Measurements from ENCODE around the gene RAMP2. TPM values are rescaled to one million over a fixed set of nuclear protein-coding genes. Genes with fewer than 3 reads are reported as not detected.

Gene RAMP2
- total RNA-seq, 4 donors from 2014 or later = 13.7 to 52.2 (median 29.2) TPM

DNA sequence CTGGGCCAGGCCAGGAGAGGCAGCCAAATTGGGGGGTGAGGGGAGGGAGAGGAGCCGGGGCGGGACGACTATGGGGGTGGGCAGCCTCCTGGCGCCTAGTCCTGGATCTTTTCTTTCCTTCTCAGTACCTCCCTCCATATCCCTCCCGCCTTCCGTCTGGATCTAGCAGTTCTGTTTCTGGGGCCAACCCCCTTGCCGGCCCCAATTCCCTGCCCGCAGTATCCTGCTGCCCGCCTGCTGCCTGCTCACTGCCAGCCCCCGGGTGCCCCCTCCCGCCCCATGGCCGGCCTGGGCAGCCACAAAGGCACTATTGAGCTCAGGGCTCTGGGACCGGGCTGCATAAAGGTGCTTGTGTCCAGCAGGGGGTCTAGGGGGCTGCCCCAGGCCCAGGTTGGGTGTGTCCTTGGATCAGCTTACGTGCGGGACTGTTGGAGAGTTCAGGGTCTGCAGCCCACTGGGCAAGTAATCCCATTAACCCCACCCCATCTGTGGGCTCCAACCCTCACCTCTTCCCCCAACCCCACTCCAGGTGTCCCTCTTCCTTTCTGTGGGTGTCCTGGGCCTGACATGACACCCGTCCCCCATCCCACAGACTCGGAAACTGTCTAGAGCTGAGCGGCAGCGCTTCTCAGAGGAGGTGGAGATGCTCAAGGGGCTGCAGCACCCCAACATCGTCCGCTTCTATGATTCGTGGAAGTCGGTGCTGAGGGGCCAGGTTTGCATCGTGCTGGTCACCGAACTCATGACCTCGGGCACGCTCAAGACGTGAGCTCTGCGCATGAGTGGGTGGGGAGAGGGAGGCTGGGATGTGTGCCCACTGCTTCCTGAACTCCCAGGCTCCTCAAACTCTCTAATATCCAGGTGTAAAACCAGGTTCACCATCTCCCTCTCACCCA is 21.4 kb downstream of the RAMP2 start:
- intact Hi-C loops (cut with DNase I; ENCODE audit: low total_unique reads) = no loop called here
- no peak for DNase-seq
- peaks cover 0 to 9% of the 10 kb centered on the region in 2 donors for H3K4me1 ChIP-seq
- peaks cover 13 to 42% of the 10 kb centered on the region in 2 donors for H3K27me3 ChIP-seq
- TF ChIP-seq POLR2A (IDR thresholded peaks at IDR 0.05) (no peak), CTCF (IDR thresholded peaks at IDR 0.05) (no peak)
- no peak overlapping the region for H3K4me3 ChIP-seq
- H3K36me3 ChIP-seq = no peaks in the 10 kb centered on the region
- no peaks in the 10 kb centered on the region for H3K9me3 ChIP-seq
- H3K27ac ChIP-seq = no peak overlapping the region

GRCh38 chr17:42783062-42783790 is 22.2 kb downstream of the RAMP2 start:
- no peaks in the 10 kb centered on the region for H3K36me3 ChIP-seq
- H3K27ac ChIP-seq = no peak overlapping the region
- no peaks in the 10 kb centered on the region for H3K9me3 ChIP-seq
- TF ChIP-seq POLR2A (IDR thresholded peaks at IDR 0.05) (no peak), CTCF (IDR thresholded peaks at IDR 0.05) (no peak)
- intact Hi-C loops (cut with DNase I; ENCODE audit: low total_unique reads) = no loop called here
- peaks cover 13 to 42% of the 10 kb centered on the region in 2 donors for H3K27me3 ChIP-seq
- DNase-seq = no peak
- no peak overlapping the region for H3K4me3 ChIP-seq
- peaks cover 0 to 9% of the 10 kb centered on the region in 2 donors for H3K4me1 ChIP-seq

- Histone ChIP-seq H3K27me3 (peaks cover 13 to 42% of the 10 kb centered on the region in 2 donors), H3K36me3 (no peaks in the 10 kb centered on the region), H3K4me1 (peaks cover 0 to 9% of the 10 kb centered on the region in 2 donors), H3K4me3 (no peak overlapping the region), H3K9me3 (no peaks in the 10 kb centered on the region), H3K27ac (no peak overlapping the region)
- TF ChIP-seq CTCF (IDR thresholded peaks at IDR 0.05) (no peak), POLR2A (IDR thresholded peaks at IDR 0.05) (no peak)
- no peak for DNase-seq
- intact Hi-C loops (cut with DNase I; ENCODE audit: low total_unique reads) = no loop called here
These were observed 22.7 kb downstream of the RAMP2 start for GRCh38 chr17:42783791-42784138.

- H3K27me3 ChIP-seq = peaks cover 13 to 42% of the 10 kb centered on the region in 2 donors
- no peak overlapping the region for H3K27ac ChIP-seq
- no peak for DNase-seq
- no peaks in the 10 kb centered on the region for H3K9me3 ChIP-seq
- TF ChIP-seq CTCF (IDR thresholded peaks at IDR 0.05) (no peak), POLR2A (IDR thresholded peaks at IDR 0.05) (no peak)
- no peaks in the 10 kb centered on the region for H3K36me3 ChIP-seq
- intact Hi-C loops (cut with DNase I; ENCODE audit: low total_unique reads) = no loop called here
- H3K4me1 ChIP-seq = peaks cover 0 to 9% of the 10 kb centered on the region in 2 donors
- no peak overlapping the region for H3K4me3 ChIP-seq
These were observed 23.4 kb downstream of the RAMP2 start for GRCh38 chr17:42784409-42784808.

Measured in uterus (tissue), 4 donors.